ENCODE measurements around the gene MDGA2.

DNA sequence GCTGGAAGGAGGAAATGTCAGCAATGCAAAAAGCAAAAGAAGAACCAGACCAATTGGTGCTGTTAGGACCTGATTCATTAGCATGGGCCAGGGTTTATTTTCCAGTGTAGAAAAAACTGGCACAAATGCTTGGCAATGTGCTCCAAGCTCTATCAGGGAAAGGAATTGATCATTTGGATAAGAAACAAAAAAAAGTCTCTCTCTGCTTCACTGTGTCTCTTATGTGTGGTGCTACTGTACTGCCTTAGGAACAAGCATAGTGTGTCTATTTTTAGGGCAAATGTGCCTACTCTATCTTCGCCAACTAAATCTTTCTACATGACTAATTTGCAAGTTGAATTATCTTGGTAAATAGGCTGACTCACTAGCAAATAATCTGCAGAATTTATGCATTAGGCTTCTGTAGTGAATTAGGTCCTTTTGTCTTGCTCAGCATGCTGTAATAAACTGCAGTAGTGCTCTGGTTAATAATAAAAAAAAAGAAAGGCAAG lies 236.7 kb downstream of the MDGA2 start:
- TF ChIP-seq POLR2A (IDR thresholded peaks at IDR 0.05; ENCODE audit: low read depth, low read length) (no peak), POLR2AphosphoS5 (IDR thresholded peaks at IDR 0.05; ENCODE audit: low read depth, low read length) (no peak), TAF1 (IDR thresholded peaks at IDR 0.05; ENCODE audit: borderline replicate concordance, low read depth, low read length) (no peak)
